Adipose tissue (tissue), 3 donors: ENCODE results near the gene SELP. TPM values are rescaled to one million over a fixed set of nuclear protein-coding genes. Genes with fewer than 3 reads are reported as not detected.

Source experiments
- H3K27ac ChIP-seq: one replicate; pipeline ENCODE4 v1.5.1; 2013; ENCODE audit warnings: low read depth, low read length
- WGBS, 3 donors: extraction: QIAGEN DNeasy Blood & Tissue Kit; methylation state at CpG; one replicate each; pipeline ENCODE4 v1.1.7; 2013; 5-methylcytosine and 5-hydroxymethylcytosine counted together
- polyA plus RNA-seq, 3 donors: library from polyadenylated mRNA; stranded (reverse); fragments of 200-250 nt; gene quantifications; one replicate each; pipeline ENCODE4 v1.2.3, GENCODE V29; 2013
- donor health status: healthy with polysubstance abuse.
- donor health status: Bipolar disorder and iron deficiency.
- donor health status: healthy.

Gene SELP
- polyA plus RNA-seq, 3 donors: 1.0 to 20.7 (median 3.0) TPM

DNA sequence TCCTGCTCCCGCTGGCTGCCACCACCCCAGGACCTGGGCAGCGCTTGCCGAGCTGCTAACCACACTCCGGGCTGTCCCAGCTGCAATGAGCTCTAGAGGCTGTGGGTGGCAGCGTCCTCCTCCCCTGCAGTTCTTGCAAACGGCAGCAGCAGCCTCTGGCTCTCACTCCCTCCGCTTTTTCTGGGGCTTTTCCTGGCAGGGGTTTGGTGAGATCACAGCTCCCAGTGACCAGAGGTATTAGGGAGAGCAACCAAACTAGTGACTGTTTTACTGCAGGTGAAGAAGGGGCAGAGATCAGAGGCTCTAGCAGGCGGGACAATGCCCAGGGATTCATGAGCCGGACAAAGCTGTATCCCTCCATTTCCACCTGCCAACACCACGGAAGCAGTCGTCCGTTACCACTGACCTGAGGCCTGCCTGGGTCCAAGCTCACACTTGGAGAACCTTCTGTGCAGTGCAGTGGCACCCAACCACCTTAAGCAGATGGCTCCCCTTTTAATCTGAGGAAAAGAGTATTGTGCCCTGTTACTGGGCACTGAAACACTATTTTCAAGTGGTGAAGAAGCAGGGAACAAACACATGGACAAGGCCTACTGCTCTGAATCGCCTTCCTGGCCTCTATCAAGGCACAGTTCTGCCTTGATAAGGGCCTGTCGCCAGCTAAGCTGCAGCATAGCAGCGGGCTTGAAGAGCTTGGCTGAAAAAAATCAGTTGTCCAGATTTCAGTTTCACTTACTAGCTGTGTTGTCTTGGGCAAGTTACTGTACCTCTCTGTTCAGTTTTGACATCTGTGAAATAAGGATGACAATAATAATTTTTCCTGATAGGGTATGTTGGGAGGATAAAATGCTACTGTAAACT is 43.3 kb downstream of the SELP start, which contains the start of gene F5:
Gene F5, minus strand, starts transcription at position 87 of the 861 bp plus-strand sequence. CDS start 95 bp downstream, outside the sequence.
- 22 to 34% (median 30%) methylated on average over 15 of the region's 15 CpGs for WGBS, 3 donors

DNA sequence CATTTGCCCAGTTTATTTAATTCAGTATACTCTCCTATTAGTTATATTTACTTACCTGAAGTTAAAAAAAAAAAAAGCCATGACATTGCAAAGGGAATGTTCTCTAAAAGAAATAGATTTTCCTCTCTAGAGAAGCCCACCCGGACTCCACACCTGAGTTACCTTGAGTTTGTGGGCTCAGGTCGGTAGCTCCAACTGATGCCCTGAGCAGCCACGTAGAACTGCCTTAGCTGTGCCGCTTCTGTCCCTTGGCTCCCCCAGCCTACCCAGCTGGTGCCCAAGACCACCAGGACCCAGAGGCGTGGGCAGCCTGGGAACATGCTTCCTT is 43.9 kb downstream of the SELP start:
- no peak overlapping the region for H3K27ac ChIP-seq
- WGBS, 3 donors: 14 to 24% (median 18%) methylated on average over 5 of the region's 5 CpGs

More for the DNA sequence above, 43.3 kb downstream of the SELP start, which contains the start of gene F5:
- H3K27ac ChIP-seq: no peak within 1 kb of the TSS

DNA sequence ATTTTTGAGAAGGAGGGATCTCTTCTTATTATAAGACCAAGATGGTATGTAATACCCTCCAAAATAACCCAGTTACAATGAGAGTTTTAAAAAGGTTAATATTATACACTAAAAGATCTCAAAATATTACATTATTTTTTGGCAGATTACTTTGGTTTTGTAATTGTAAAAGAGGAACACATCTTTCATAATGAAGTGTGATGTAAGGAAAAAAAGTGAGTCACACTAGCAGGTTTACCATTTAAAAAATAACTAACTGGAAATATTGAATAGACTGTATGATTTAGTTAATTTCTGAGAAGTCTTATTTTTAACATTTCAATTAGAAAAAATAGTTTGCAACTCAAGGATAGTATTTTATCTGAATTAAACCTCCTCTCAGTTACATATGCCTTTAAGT is 44.7 kb downstream of the SELP start:
- no peak overlapping the region for H3K27ac ChIP-seq

DNA sequence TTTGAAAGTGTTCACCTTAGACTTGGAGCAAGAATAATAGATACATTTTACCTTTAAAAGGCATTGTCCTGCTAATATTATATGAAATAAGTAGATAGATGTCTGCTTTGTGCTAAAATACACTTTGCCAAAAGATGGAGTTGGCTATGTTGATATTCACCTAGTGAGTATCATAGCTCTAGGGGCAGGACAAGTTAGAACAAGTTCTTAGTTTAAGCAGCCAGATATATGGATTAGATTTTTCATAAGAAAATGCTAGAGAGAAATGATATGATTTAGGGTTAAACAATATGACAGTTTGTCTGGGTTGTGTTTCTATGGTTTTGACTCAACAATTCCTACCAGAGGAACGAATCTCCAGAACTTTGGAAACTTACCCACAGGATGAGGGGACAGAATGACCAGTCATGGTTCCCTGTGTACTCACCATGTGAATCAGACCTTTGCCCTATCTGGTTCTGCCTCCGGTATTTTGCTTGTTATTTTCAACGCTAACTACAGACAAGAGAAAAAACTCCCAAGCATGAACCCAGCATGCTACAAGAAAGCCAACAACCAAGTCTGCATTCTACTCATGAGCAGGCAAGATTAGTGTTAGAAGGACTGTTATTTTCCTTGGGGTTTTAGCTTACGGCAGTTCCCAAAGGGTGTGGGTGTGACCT is 45.3 kb downstream of the SELP start:
- H3K27ac ChIP-seq: no peak overlapping the region
- 42 to 56% (median 43%) methylated on average over 4 of the region's 4 CpGs for WGBS, 3 donors

DNA sequence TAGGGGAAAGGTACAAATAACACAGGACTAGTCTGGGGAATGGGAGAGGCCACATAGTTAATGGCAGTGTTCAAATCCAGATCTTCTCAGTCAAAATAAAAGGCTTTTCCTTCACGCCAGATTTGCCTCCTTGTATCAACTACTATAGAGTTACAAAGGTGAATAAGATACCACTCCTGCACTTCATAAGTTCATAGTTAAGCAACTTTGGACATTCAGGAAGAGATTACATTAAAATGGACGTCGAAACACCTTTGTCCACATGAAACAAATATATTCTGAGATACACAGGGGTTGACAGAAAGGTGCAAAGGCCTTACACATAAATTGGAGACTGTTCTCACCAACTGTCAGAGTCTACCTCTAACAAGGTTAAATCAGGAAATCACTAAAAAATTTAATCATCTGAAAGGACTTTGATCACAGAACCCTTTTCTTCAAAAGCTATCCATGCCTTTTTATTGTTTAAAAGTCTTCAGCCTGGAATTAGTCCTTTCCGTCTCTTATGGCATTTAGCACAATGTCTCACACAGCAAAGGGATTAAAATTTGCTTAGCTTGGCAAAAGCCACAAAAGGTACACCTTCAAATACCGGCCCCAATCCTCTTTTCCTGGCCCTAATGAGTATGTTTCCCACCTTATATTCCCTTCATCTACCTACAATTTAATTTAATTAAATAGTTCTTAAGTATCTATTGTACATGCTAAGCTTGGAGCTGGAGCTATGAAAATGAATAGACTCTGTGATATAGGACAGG is 51.8 kb downstream of the SELP start:
- WGBS, 3 donors: 75 to 81% (median 78%) methylated on average over 5 of the region's 5 CpGs
- H3K27ac ChIP-seq: no peak overlapping the region

DNA sequence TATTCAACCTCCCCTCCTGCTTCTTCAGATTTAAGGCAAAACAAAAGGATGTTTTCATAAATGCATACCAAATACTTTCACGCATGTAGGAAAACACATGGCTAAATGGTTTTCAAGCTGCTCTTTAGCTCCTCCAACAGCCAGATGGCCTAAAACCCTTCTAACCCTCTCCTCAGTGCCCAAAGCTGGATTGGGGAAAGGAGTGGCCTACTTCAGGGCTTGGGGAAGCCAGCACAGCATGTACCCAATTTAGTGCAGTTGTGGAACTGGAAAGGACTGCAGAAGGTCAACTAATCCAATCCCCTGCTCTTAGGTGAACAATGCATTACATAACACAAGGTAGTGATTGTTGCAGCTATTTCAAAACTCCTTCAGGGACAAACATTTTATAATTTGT is 53.0 kb downstream of the SELP start:
- 86 to 93% (median 87%) methylated on average over 1 of the region's 1 CpG for WGBS, 3 donors

DNA sequence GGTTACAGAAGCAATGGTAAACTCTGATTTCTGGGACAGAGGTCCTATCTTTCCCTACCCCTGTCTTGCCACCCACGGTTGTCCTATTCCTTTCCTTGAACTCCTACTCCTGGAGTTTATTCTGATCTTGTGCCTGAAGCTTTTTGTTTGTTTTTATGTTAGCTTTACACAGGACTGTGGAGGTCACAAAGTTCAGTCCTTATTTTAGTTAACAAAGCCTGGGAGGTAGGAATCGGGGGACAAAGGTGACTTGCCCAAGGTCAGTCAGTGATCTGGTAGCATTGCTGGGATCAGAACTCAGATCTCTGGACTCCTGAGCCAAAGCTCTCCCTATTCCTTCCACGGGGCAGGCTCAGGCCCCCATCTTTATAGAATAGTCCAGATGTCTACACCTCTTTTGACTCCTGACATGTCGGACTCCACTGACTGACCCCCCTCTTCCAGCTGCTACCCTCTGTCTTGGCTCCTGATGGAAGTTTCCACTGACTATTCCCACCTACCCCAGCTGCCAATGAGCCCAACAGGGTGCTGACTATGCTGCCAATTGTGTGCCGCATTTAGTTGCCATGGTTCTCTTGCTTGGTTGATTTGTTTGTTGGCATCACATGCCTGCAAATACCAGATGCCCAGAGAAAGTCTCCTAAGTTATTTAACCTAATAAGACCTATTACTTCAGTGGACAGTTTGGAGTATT is 53.5 kb downstream of the SELP start:
- H3K27ac ChIP-seq: no peak overlapping the region
- WGBS, 3 donors: 72 to 85% (median 85%) methylated on average over 5 of the region's 5 CpGs

More for the DNA sequence above, 53.0 kb downstream of the SELP start:
- no peak overlapping the region for H3K27ac ChIP-seq

DNA sequence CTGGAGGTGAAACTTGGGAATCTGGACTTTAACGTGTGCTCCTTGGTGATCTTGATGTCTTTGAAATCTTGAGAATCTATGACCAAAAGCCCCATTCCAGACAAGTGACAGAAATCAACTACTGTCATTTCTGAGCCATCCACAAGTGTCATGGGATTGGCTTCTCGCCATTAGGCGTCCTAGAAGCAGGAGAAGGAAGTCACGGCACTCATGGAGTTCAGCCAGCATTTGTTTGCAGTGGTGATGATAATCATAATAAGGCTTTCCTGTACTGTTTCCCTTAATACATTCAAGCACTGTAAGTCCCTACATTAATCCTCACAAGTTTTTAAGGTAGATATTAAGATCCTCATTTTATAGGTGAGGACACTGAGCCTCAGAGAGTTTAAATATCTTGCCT is 55.6 kb downstream of the SELP start:
- WGBS, 3 donors: 44 to 57% (median 44%) methylated on average over 4 of the region's 4 CpGs
- no peak overlapping the region for H3K27ac ChIP-seq

DNA sequence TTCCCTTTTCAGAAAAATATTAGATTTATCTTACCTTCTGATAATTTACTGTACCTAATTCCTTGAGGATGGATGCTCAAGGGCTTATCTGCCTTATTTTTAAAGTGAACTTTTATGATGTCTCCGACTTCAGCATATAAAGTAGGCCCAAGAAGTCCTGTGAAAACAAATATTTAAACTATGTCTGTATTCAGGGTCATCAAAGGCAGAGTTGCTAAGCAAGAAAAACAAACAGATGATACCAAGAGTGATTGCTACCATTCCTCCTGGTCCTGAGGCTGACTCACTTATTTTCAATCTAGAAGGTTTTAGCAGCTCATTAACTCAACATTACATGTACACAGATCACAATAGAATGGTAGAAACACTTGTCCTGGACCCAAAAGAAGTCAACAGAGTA is 57.7 kb downstream of the SELP start:
- no peak overlapping the region for H3K27ac ChIP-seq
- WGBS, 3 donors: 34 to 68% (median 55%) methylated on average over 1 of the region's 1 CpG

DNA sequence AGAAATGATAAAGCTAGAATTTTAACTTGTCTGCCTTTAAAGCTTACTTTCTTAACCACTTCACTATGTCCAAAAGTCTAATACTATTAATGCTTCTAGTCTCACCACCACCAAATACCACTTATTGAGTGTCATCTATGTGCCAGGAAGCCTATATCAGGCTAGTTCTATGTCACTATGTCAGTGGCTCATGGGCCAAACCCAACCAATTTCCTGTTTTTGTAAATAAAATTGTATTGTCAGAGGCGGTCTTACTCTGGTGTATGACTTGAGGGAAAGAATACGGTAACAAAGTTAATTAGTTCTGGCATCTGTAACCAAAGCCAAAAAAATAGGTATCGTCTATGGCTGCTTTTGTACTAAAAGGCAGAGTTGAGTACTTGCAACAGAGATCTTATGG is 58.5 kb downstream of the SELP start:
- no peak overlapping the region for H3K27ac ChIP-seq
- 79 to 81% (median 79%) methylated on average over 3 of the region's 3 CpGs for WGBS, 3 donors

DNA sequence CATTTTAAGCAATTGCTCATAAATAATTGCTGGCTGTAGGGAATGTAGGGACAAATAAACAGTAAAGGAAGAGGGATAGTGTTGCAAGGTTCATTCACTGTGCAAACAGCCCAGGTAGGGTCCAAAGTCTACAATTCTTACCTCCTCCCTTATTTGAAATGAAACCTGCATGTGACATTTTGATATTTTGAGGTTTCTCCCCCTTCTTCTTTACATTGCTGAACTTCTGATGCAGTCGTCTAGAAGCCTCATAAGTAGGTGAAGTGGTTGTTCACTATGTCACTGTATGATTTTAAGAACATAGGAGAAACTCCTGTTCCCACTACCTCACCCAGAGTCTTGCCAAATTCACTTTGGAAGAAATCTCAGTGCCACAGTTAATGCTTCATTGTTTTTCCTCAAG is 59.8 kb downstream of the SELP start:
- 31 to 54% (median 53%) methylated on average over 1 of the region's 1 CpG for WGBS, 3 donors
- no peak overlapping the region for H3K27ac ChIP-seq

DNA sequence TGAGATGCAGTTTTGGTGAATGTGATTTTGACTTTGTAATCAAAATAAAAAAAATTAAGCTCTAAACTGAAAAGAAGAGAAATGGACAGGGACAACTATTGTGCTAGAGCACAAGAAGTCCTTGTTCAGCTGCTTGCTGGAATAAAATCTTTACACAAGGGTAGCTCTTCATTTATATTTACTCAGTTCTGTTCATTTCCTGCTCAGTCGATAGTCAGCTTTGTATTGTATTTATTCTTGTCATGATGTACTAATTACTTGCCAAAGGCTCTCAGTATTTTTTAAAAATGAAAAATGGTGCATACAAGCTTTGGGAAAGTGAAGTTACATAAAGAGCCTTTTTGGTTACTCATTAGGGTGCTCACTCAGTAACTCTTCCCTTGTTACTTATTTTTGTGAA is 61.4 kb downstream of the SELP start:
- H3K27ac ChIP-seq: no peak overlapping the region
- WGBS, 3 donors: 15 to 67% (median 47%) methylated on average over 1 of the region's 1 CpG

DNA sequence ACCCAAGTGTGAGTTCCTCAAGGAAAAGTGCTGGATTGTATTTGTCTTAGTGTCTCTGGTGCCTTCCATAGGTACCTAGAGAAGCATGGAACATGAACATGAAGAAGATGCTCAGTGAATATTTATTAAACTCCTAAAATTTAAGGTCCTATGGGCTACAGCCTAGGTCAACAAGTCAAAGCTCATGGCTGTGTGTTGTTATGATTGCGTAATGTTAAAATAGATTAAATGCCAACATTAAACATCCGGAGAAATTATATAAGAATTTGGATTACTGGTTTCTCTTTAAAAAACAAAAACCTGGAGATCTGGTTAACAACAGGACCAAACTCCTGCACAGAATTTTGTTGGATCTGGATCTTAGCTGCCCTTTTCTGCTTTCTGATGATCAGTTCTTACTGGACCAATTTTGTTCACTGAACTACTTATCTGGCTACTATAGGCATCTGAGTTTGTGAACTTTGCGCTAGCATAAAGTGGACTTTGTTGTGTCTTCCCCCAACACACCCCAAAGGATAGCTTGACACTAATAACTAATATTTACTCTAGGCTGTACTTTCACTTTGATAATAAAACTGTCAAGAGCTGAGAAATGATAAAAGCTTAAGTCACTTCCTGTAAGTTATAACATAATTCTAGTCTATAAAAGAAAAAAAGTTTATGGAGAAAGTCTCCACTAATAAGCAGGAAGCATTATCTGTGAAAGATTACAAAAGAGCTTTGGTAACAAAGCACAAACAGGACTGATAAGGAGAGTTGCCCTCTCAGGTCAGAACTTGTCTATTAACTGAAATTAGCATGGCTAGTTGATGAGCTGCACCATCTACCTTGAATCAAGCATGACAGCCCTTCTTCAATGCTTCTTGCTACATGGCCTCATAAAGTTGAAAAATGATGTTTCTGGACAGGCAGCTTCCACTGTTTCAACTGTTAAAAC is 64.3 kb downstream of the SELP start:
- 65 to 88% (median 79%) methylated on average over 3 of the region's 3 CpGs for WGBS, 3 donors
- no peak overlapping the region for H3K27ac ChIP-seq

DNA sequence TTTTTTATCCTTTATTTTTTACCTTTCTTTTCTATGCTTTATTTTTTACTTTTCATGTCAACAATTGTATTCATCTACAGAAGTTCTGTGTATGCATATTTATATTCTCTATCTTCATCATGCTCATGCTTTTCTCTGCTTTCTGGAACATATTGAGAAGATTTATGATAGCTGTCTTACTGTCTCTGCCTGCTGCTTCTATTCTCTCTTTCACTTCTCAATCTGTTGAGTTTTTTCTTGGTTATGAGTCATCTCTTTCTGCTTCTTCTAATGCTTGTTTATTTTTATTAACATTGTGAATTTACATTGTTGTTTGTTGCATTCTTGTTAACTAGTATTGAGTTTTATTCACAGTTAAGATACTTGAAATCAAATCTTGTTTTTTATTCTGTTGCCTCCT is 66.3 kb downstream of the SELP start:
- no peak overlapping the region for H3K27ac ChIP-seq

DNA sequence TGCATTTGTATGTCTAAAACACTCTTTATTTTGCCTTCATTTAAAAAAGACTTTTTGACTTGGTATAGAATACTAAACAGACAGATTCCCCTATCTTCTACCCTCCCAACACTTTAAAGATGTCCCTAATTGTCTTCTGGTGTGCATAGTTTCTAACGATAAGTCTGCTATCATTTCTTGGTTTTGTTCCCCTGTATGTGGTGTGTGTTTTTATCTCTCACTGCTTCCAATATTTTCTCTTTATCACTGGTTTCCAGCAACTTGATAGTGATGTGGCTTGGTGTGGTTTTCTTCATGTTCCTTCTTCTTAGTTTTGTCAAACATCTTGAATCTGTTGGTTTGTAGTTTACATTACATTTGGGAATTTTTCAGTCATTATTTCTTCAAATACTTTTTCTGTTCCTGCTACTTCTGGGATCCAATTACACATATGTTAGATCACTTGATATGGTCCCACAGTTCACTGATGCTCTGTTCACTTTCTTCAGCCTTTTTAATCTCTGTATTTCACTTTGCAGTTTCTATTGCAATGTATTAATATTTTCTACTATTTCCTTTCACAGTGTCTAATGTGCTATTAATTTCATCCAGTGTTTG is 66.8 kb downstream of the SELP start:
- 90 to 95% (median 93%) methylated on average over 1 of the region's 1 CpG for WGBS, 3 donors

DNA sequence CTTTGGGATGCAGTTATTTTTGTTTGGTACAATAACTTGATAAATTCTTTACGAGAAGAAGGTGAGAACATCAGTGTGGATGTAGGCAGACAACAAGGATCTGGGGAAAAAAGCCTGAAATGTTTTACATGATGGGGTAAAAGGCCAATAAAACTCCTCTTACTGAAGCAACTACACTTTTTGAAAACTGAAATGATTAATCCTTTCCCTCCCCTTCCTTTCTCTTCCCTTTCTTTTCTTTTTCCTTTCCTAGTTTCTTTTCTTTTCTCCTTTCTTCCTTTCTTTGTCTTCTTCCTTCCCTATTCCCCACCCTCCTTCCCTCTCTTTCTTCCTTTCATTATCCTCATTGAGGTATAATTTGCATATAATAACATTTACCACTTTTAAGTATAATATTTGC is 68.2 kb downstream of the SELP start:
- no peak overlapping the region for H3K27ac ChIP-seq
- 73 to 89% (median 81%) methylated on average over 1 of the region's 1 CpG for WGBS, 3 donors

More for the DNA sequence above, 66.8 kb downstream of the SELP start:
- H3K27ac ChIP-seq: no peak overlapping the region

DNA sequence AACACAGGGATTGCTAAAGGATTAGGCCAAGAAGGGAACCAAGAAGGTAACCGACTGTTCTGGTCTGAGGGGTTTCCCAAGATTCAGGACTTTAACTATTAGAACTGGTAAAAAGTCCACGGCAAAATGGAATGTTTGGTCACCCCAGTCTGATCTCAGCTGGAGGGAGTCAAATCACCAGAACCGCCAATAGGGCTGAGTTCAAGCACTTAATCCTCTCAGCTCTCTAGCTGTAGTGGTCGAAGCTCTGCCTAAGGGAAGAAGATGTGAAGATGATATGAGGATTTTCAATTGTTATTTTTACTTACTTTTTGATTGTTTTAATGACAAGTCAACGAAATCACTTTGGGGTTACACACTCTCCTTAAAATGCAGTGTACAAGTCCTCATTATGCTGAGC is 72.8 kb downstream of the SELP start:
- 71 to 85% (median 80%) methylated on average over 5 of the region's 5 CpGs for WGBS, 3 donors
- no peak overlapping the region for H3K27ac ChIP-seq
